ENCODE measurements around the gene KIAA0232.
A peak's percentile ranks its signal among the peaks of the same experiment; 100 is the strongest.

Gene KIAA0232

DNA sequence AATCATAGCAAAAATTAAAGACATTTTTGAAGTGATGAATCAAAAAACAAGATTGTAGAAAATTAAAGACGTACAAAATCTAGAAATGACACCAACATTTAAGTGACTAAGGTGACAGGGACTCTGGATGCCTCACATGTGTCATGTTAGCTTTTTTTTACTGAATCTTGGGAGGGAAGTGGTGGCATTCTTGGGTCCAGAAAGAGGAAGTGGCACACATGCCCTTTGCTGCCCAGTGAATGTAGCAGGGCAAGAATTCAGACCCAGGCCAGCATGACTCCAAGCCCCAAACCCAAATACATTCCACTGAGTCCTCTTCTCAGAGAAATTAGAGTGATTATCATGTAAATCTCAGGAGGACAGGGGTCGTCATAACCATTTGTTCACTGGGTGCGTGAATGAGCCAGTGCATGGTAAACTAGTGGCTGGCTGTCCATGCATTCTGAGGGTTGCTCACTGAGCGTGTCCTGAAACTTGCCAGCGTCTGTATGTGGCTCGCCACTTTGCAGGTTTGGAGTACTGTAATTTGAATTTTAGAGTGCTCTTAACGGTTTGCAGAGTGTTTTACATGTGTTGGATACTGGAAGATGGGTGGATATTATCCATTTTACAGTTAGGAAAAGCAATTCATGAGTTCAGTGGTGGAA lies 71.7 kb downstream of the KIAA0232 start:
- DNase-seq, result no peak

DNA sequence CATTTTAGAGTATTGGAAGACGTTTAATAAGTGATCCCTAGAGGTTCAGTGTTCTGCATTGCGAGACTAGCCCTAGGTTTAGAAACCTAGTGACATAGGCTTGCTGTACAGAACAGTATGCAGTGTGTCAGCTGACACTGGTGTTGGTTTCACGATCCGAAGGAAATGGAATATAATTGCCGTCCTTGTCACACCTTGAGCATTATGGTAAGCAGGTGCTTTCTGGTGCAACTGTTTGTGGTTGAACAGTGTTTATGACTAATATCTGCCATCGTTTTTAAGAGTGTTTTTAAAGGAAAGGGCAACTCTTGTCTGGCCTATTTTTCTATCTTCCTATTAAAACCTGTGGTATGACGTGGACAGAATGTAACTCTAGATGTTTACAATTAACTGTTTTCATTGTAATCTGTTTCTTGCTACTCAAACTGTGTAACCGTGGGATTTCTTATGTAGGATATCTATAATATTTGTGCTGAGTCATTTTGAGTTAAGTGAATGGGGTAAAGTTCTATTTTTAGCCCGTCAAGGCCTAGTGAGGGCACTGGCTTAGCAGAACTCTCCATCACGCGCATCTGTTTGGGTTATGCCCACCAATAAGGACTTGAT lies 73.3 kb downstream of the KIAA0232 start:
- no peak for DNase-seq

DNA sequence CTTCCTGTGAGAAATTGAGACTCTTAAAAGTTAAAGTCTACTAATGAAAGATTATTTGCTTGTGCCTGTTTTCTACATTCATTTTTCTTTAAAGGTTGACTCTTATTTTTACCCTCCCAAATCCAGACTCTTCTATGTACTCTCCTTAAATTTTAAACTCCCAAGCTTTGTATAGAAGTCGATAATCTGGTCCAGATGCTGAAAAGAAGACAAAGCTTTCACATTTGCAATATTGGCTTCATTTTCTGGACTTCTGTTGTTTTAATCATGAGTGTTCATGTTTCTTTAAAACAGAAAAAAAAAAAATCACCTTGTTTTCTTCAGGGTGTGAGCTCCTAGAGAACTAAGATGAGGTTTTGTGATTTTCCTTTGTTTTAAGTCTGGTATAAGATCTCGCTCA lies 73.9 kb downstream of the KIAA0232 start:
- no peak for DNase-seq

DNA sequence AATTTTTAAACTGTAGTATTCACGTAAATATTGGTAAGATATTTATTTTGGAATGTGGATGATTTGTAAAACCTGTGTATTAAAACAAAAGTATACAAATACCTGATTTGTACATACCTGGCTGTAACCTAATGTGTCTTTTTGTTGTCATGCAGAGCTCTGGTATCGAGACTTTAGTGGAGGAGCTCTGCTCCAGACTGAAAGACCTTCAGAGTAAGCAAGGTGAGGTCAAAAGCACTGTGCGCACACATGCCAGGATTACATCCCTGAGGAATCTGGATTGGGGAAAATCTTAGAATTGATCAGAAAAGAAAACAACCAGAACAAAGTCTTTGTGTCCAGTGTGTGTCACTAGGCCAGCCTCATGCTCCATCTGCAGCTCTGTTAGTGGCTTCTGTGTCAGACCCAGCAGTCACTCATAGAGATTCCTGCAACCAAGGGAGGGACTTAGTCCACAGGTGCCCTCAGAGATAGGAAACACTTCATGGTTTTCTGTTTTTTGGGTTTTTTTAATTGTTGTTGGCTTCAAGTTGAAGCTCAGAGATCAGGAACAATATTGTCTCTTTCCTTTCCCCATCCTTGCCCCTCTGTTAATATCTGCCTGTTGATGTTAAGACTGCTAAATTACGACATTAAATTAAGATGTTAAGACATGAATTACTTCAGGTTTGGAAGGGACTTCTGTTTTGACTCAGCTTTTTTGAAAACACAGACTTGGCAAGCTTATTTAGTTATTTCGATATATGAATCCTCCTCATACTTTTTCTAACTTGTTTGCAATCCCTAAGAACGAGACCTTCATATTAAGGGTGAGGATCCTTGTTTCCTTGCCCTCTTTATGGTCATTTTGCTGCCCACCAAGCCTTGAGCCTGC lies 74.7 kb downstream of the KIAA0232 start:
- DNase-seq, result no peak

DNA sequence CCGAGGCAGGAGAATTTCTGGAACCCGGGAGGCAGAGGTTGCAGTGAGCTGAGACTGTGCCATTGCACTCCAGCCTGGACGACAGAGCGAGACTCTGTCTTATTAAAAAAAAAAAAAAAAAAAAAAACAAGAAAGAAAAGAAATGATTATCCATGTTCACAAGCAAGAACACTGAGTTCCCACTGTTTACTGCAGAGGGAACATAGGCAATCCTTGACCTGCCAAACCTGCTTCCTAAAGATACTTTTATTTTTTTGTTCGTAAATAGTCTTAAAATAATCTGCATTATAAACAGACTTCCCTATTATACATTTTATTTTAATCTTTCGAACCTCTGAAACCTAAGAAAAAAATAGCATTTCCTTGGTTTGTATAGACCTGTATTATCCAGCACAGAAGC lies 76.5 kb downstream of the KIAA0232 start:
- DNase-seq, result no peak

DNA sequence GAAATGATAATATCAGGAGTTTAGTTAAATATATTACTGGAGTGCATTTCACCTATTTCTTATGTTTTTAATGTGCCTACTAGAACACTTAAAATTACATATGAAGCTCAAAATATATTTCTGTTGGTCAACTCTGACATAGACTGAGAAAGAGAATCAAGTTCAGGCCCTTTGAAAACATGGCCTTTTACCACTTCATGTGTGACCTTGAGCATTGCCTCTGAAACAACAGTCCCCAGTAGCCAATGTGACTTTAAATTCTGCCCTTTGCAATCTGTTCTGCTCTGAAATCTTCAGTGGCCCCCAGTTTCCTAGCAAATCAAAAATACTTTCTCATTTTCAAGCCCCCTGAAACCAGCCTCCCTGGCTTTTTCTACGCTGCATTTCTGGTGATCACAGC lies 77.0 kb downstream of the KIAA0232 start:
- no peak for DNase-seq

DNA sequence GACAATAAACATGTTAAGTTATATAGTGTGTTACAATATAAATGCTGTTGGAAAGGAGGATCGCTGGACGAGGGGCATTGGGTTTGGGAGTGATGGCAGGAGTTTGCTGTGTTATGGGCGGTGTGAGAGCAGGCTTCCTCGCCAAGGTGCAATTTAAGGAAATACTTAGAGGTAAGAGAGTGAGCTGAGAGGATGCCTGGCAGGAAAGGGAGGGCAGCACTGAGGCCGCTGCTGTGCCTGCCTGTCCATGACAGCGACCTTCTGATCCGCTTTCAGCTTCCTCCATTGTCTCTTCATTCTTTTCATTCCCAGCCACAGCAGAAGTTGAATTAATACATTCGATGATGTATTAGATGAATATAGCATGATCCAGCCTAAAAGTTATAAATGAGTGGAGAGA lies 85.9 kb downstream of the KIAA0232 start:
- DNase-seq, result no peak

DNA sequence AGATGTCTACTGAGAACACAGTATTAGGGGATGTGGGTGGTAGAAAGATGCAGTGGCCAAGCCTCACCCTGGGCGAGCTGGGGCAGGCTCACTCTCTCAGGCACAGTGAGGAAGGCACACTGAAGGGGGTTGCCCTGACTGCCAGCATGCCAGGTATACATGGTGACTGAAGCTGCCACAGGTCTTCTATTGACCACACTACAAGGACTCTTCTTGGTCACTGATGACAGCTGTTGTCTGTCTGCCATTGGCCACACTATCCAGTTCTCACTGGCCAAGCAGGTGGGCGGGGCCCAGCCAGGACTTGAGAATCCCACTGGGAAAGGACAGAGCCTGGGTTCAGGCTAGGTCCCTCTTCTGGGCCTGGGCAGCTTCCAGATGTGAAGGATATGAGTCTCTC lies 87.4 kb downstream of the KIAA0232 start:
- no peak for DNase-seq

DNA sequence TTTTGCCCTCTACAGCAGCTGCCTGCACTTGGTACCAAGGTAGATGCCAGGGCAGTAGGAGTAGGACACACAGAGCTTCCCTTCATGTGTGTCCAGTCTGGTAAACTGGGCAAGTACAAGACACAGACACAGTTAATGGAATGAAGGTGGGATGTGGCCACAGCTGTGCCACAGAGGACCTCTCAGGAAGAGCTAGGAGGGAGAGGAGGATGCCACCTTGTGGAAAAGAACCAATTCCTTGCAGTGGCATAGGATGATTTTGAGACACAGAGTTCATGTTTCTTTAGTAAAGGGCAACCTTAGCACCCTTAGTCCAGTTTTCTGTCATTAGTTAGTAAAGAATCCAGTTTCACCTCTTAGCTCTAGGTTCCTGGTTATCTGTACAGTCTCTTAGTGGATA lies 90.8 kb downstream of the KIAA0232 start:
- no peak for DNase-seq

DNA sequence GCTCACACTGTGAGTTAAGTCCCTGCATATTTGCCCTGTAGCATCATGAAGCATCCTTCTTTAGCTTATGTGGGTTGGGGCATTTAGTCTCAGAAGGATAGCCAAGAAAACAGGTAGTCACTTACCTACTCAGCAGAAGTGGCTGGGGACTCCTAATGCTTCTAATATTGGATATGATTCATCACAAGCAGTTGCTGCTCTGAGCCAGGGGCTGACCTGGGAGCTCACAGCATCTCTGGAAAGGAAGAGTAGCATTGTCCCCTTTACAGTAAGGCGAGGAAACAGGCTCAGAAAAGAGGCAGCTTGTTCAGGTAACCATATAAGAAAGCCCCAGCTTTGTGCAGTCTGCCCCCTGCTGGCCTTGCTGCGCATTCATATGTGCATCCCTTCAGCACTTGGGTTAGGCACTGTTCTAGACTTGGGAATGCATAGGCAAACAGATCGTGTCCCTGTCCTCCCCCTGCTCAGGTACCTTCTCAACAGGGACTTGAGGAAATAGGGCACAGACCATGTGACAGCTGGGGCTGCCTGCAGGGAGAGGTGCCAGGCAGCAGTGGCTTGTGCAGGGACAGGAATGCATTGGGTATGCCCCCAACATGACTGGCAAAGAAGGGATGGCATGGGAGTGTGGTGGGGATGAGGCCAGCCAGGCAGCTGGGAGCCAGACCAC lies 91.4 kb downstream of the KIAA0232 start:
- DNase-seq, result peak; percentile 62

DNA sequence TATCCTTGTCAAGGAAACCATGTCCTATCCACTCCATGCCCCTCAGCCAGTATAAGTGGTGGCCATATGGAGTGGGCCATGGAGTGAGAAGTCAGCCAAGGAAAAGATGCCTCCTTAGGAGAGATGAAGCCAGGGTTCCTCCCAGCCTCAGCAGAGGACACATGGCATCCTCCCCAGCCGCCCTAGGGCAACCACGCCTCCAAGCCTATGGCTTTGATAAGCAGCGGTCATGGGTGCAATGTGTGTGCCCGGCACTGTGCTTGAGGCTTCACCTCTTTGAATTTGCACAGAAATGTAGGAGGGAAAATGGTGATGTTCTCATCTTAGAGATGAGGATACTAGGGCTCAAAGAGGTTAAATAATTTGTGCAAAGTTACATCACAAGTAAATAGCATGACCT lies 92.5 kb downstream of the KIAA0232 start:
- no peak for DNase-seq

DNA sequence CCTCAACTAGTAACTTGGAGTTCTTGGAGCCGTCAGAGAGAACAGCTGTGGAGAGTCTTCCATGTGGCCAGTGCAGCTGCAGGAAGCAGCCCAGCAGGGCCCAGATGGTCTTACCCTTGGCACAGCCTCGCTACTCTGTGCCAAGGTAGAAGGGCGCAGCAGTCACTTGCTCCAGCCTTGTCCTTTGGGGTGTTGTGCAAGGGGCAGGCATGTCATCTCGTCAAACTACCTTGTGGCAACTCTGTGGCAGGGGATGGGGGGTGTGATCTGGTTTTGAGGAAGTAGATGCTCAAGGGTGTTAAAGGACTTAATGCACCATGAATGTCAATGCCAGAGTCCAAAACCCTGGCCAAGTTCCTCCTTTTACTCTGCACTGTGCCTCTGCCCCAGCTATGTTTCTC lies 92.9 kb downstream of the KIAA0232 start:
- no peak for DNase-seq

DNA sequence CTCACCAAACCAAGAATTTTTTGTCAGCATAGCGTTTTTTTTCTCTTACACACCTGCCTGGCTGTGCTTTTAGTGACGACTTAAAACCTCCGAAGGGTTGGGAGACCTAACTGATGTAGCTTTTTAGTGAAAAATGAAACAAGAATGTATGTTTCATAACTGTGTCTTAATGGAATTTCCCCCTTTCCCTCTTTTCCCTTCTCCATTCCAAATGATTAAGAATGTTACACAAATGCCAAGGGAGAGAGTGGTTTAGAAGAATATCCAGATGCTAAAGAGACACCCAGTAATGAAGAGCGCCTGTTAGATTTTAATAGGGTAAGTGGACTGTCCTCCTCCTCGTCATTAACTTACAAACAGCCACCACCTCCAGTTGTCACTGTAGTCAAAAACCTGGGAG lies 93.9 kb downstream of the KIAA0232 start:
- DNase-seq, result no peak

DNA sequence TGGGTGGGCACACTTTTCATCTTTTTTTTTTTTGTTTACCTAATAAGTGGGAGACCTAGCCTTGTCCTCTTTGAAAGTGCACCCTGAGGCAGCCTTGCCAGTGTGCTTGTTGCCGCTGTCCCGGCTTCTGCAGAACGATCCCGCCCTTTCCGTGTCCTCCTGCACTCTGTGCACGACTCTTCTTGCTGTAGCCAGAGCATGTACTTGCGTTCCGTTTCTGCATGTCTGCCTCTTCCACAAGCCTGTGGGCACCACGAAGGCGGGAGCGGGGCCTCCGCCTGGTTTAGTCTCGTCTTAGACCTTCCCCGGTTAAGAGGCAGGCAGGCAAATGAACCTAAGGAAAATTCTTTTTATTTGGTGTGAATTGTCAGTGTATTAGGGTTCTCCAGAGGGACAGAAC lies 94.5 kb downstream of the KIAA0232 start:
- DNase-seq, result no peak

DNA sequence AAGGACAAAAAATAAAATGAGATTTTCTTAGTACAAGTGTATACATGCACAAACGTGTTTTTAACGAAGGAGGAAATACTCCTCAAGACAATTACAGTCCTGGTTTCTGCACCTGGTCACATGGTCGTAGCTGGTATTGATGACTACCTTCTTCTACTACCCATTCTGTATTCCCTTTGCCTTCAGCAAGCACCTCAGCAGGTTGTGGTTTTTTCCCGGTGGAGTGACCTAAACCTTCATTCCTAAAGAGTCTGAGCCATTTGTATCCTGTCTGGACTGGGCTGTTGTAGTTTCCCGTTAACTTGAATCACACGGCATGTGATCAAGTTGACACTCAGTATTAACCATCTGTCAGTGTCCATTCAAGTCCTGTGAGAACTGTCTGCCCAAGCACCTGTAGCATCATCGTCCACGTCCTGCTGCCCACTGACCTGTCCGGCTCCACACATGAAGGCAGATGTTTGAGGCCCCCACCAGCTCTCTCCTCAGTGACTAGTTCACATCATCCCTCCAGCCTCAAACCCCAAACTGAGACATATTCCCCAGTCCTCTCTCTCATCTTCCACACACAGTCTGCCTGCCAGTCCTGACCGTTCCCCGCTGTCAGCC lies 96.0 kb downstream of the KIAA0232 start:
- no peak for DNase-seq

DNA sequence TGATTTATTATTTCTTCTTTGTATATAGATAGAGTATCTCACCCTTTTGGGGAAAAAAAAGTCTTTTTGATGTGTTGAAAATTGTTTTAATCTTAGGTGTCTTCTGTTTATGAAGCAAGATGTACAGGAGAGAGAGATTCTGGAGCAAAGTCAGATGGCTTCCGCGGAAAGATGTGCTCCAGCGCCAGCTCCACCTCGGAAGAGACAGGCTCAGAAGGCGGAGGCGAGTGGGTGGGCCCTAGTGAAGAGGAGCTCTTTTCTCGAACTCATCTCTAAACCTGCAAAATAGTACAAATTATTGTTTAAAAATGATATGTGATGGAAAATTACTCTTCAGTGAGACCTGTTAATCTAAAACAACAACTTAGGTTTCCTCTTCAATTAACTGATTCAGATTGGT lies 98.2 kb downstream of the KIAA0232 start:
- no peak for DNase-seq

DNA sequence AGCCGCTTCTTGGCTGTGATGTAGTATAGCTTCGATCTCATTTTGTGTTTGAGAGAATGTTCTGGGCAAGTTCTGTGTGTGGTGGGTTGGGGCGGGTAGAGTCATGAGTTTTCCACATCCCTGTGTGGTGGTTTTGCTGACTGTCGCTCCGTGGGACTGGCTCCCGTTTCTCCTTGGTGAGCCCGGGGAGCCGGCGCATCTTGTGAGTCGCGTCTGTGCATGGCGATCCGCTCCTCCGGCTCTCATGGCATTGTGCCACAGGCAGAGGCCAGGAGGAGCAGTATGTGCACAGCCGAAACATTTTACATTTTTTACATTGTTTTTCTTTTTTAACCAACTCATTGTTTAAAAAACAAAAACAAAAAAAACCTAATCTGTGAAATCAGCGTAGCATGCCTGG lies 99.4 kb downstream of the KIAA0232 start:
- DNase-seq, result no peak

DNA sequence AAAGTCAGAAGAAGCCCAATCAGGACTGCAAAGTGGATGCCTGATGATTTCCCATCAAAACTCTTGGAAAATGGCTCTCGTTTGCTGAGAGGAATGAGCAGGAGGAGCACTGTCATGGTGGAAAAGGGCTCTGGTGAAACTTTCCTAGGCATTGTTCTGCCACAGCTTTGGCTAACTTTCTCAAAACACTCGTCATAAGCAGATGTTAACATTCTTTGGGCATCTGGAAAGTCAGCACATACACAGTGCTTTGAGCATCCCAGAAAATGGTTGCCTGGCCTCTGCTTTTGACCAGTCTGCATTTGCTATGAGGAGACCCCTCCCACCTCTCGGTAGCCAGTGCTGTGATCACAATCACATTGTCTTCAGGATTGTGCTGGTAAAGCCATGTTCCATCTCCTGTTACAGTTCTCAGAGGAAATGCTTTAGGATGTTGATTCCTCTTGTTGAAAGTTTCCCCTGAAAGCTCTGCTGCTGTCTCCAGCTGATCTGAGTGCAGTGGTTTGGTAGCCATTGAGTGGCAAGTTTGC lies 101.9 kb downstream of the KIAA0232 start:
- no peak for DNase-seq

DNA sequence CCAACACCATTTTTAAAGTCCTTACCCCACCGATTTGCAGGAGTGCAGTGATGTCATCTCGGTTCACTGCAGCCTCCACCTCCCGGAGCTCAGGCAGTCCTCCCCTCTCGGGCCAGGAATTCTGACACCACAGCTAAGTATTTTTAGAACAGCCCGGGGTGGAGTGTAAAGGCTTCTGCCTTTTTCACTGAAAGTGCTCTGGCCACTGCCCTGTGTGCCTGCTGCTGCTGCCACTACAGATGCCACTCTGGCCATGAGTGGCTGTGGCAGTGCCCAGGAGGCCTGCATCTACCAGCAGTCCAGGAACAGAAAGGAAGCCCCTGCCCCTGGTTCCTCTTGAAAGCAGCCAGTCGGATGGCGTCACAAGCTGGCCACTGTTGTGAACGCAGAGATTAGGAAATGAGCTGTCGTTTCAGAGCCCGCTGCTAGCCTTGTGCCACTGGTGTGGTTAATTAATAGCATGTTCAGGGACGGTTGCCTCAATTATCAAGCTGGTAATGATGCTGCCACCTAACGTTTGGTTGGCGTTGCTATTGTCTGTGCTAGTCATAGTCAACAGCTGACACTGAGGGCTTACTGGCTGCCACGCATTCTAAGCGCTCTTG lies 103.5 kb downstream of the KIAA0232 start:
- DNase-seq, result peak; percentile 67

DNA sequence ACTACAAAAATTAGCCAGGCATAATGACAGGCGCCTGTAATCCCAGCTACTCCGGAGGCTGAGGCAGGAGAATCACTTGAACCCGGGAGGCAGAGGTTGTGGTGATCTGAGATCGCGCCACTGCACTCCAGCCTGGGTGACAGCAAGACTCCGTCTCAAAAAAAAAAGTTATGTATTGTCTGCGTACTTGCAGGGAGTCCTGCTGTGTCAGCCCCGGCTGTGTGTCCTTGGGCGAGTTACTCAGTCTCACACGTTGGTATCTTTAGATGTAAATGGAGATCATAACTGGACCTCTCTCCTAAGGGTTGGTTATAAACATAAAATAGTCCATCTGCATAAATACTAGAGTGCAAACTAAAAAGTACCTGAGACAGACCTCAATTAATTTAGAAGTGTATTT lies 104.4 kb downstream of the KIAA0232 start:
- DNase-seq, result no peak

DNA sequence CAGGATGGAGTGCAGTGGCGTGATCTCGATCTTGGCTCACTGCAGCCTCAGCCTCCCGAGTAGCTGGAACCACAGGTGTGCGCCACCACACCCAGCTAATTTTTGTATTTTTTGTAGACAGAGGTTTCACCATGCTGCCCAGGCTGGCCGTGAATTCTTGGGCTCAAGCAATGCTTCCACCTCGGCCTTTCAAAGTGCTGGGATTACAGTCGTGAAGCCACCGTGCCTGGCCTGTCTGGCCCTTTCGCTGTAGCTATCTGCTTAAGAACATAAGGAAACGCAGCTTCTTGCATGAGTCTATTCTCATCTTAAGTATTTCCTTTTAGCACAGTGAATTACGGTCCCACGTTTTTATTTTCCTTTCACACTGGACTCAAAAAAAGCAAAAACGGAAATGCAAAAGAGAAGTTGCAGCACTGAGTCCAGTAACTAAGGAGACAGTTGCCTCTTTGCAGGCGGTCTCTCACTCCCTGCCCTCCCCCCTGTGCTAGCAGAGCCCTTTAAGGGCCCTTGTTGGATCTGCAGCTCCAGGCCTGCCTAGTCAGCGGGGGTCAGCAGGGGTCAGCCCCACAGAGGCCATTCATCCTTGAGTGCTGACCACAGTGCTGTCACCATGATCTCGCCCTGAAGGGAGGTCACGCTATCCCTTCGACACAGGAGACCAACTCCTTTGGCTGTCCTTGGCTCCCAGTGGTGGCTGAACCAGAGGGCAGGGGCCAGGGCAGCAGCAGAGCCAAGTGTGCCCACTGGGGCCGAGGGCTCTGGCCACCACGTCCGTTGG lies 105.3 kb downstream of the KIAA0232 start:
- DNase-seq, result no peak
